Stimulated activated naive CD8-positive, alpha-beta T cell treated with anti-CD3 and anti-CD28 coated beads, Interleukin-15, Interleukin-2, amounts not matched to agents 100 U/mL and 50 U/mL, for 24 hours (primary cell): Measurements from ENCODE around the gene TCAIM.
A peak's percentile ranks its signal among the peaks of the same experiment; 100 is the strongest.

Experiments
- ATAC-seq: fragments of 150-1000 bp; cut with Tn5 transposase; one replicate; pipeline ENCODE4 v1.10.0; 2021
- DNase-seq: peaks from one replicate; pipeline ENCODE4 v3.0.0; 2021

The TCAIM gene, protein sequence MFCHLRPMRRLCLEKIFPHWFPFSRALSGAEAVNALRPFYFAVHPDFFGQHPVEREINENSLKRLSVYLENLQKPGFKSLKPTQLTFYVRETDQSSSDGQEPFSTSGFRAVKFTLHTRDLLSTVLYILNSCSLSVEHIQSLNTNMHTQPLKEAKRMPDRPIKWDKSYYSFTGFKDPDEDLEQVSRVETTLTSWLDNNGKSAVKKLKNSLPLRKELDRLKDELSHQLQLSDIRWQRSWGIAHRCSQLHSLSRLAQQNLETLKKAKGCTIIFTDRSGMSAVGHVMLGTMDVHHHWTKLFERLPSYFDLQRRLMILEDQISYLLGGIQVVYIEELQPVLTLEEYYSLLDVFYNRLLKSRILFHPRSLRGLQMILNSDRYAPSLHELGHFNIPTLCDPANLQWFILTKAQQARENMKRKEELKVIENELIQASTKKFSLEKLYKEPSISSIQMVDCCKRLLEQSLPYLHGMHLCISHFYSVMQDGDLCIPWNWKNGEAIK

GRCh38 chr3:44338010-44338827, at the start of gene TCAIM:
Gene TCAIM (plus strand): TSS chr3:44338766. CDS start chr3:44354783, 16,017 bp downstream.
- ATAC-seq (peak; percentile 97), DNase-seq (peak; percentile 99)

GRCh38 chr3:44289882-44290462, 48.6 kb upstream of the TCAIM start:
- no peak for DNase-seq
- no peak for ATAC-seq

DNA sequence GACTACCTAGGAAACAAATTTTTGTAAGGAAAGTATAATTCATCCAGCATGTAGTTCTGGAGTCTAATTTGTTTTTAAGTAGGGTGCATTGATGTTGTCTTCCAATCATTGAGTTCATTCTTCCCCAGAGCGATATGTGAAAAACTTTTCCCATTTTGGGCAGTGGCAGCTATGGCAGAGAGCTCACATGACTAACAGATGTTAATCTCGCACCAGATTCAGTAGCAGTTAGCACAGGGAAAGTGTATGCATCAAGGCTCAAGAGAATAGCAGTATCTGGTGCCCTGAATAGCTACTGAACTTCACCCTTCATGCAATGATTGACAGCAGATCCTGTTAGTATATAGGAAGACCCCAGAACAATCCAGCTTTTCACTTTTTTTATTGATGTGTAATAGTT, 46.3 kb upstream of the TCAIM start:
- DNase-seq (no peak), ATAC-seq (no peak)

DNA sequence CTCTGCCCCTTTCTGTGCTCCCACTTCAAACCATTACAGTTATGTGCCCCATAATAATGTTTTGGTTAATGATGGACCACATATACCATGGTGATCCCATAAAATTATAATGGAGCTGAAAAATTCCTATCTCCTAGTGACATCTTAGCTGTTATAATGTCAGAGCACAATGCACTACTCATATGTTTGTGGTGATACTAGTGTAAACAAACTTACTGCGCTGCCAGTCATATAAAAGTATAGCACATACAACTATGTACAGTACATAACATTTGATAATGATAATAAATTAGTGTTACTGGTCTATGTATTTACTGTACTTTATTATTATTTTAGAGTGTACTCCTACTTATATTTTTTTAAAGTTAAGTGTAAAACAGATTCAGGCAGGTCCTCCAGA, 45.6 kb upstream of the TCAIM start:
- ATAC-seq (no peak), DNase-seq (no peak)

- ATAC-seq = no peak
- DNase-seq = no peak
These were observed 41.3 kb upstream of the TCAIM start for GRCh38 chr3:44297255-44297654.

- DNase-seq (no peak), ATAC-seq (no peak)
These were observed 36.8 kb upstream of the TCAIM start for GRCh38 chr3:44301746-44302145.

GRCh38 chr3:44309500-44309899, 29.1 kb upstream of the TCAIM start:
- no peak for DNase-seq
- ATAC-seq = no peak

DNA sequence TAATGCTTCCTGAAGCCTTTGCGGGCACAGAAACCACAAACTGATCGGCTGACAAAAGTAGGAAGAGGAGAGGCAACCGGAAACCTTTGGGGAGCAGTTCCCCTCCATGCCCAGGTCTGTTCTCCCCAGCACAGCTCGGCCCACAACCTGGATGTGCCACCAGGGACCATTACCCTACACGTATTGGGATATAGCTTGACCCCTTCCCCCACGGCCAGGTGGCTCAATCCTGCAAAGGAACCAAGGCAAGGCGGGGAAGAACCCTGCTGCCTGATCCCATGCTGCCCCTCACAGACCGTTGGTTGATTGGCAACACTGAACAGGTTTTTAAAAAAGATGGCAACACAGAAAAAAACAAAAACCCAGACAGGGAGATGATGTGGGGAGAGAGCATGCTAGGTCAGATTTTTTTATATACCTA, 19.7 kb upstream of the TCAIM start:
- DNase-seq = no peak
- no peak for ATAC-seq

DNA sequence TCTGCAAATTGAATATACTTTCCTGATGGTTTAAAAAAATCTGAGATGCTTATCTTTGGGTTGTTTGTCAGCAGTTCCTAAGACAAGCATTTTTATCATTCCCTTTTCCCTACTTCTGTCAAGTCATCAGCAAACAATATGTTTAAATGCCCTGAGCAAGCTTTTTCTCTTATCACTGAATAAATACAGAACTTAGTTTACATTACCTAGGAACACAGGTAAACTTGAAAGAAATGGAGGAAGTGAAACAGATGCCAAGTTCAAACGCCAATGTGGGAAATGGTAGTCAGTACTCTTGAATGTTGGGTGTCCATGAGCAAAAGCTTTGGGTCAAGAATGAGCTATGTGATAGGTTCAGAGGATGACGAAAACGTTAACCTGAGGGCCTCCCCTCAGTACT, 17.2 kb upstream of the TCAIM start:
- no peak for ATAC-seq

GRCh38 chr3:44323341-44323955, 15.1 kb upstream of the TCAIM start:
- DNase-seq (peak; percentile 63), ATAC-seq (no peak)

More for the DNA sequence above, 17.2 kb upstream of the TCAIM start:
- DNase-seq = no peak

- ATAC-seq = no peak
- no peak for DNase-seq
These were observed 14.0 kb upstream of the TCAIM start for GRCh38 chr3:44324584-44324983.

DNA sequence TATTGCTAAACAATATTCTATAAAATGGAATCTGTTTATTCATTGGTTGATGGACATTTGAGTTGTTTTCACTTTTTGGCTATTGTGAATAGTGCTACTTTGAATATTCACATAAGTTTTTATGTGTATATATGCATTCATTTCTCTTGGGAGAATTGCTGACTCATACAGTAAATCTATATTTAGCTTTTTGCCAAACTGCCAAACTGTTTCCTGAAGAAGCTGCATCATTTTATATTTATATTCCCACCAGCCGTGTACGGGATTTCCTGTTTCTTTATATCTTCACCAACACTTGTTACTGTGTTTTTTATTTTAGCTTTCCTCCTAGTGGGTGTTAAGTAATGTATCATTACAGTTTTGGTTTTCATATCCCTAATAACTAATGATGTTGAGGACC, 12.5 kb upstream of the TCAIM start:
- DNase-seq = no peak

GRCh38 chr3:44326515-44326914, 12.1 kb upstream of the TCAIM start:
- ATAC-seq = no peak

More for the DNA sequence above, 12.5 kb upstream of the TCAIM start:
- no peak for ATAC-seq

DNA sequence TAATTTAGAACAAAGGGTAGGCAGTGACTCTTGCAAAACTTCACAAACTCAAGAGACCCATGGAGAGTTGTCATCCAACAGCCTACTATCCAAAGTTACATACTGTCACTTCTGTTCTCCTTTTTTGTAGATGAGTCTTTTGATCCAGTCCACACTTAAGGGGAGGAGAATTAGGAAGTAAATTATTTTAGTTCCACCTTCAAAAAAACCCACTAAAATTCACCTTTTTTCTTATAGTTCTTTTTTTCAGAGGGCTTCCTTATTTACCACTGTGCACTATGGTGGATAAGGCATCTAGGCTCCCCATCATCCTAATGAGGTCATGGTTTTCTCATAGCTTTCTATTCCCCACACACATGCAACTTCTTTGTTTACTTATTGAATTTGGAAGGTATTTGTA, 8.6 kb upstream of the TCAIM start:
- DNase-seq = no peak

More at GRCh38 chr3:44326515-44326914, 12.1 kb upstream of the TCAIM start:
- no peak for DNase-seq

DNA sequence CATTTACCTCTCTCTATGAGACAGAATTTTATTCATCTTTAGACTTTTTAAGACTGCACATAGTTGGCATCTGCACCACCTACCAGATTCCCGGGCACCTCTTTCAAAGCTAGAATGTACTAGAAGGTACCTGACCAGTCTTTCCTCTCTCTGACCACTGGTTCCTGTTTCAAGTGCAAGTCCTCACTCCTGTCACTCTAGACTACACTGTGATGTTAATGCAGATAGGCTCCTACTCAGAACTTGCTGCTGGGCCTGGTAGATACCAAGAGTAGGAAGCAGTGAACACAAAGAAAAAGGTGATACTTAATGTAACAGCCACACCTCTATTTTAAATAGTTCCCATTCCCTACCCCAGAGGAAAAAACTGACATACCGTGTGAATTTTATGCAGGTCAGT, 8.1 kb upstream of the TCAIM start:
- no peak for DNase-seq
- ATAC-seq = no peak

More for the DNA sequence above, 8.6 kb upstream of the TCAIM start:
- ATAC-seq = no peak

- no peak for ATAC-seq
- no peak for DNase-seq
These were observed 4.2 kb upstream of the TCAIM start for GRCh38 chr3:44334326-44334725.

- ATAC-seq = no peak
- DNase-seq = no peak
These were observed 1.2 kb upstream of the TCAIM start for GRCh38 chr3:44337248-44337785.

- no peak for DNase-seq
- ATAC-seq = no peak
These were observed 212 bp downstream of the TCAIM start for GRCh38 chr3:44338828-44339127.

DNA sequence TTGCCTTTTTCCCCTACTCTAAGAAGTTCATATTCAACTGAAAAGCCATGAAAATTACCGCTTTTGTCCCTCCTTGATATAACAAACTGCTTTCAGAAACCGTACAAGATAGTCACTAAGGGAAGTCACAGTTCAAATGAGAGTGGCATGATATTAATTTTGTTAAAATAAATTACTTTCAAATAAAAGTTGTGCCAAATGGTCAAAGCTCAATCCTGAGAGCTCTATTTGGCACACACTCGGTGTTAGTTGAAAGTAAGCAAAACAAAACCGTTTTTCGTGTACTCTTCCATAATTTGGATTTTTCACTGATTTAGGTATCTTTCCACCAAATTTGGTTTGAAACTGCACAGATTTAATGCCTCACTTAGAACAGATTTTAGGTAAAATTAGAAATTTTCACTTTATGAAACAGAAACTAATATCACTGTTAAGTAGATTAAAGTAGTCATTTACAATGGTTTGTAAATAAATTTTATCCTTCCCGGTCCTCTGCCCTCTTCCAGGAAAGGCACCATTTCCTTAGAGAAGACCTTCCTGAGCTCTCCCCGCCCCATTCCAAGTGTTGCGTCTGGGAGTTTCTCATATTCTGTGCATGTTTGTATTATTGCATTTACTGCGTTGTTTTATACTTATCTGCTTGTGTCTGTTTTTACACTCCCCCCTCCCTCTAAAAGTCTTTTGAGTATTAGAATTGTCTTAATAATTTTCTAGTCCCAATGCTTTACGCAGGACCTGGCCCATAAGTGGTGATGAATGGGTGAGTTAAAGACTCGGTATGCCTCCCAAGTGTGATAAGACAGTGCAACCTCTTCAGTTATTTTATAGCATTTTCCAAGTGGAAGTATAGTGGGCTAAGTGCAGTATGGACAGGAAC, 853 bp downstream of the TCAIM start:
- DNase-seq (no peak), ATAC-seq (no peak)

GRCh38 chr3:44340058-44340395, 1.5 kb downstream of the TCAIM start:
- ATAC-seq = no peak
- no peak for DNase-seq

GRCh38 chr3:44342176-44342790, 3.7 kb downstream of the TCAIM start:
- DNase-seq (no peak), ATAC-seq (no peak)
